ENCODE measurements around the gene FRZB.

Gene FRZB

DNA sequence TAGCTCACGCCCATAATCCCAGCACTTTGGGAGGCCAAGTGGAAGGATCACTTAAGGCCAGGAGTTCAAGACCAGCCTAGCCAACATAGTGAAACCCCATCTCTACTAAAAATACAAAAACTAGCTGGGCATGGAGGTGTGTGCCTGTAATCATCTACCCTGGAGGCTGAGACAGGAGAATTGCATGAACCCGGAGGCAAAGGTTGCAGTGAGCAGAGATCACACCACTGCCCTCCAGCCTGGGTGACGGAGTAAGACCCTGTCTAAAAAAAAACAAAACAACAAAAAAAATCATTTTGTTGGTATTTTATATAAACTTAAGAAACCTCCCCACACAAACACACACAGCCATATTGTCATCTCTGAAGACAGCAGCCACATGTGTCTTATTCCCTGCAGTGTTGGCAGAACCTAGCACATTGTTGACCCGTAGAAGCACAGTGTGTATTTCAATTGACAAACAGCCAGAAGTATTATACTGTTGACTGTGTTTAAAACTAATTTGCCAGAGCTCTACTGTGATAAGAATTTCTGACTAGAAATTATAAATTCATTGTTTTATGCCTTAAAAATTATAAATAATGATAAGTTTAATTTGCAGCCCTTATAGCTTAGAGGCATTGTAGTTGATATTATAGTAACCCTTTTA, 82.3 kb downstream of the FRZB start:
- no peak for DNase-seq

Measured in inflammatory macrophage (primary cell).